ENCODE data around the gene WIZ.
A peak's percentile ranks its signal among the peaks of the same experiment; 100 is the strongest.
"Not testable (repeated sequence)": the region's sequence is repeated elsewhere in the genome, so short reads cannot be mapped to it uniquely, and the experiment has no call there.

The WIZ gene

GRCh38 chr19:15402411-15403150, 47.2 kb downstream of the WIZ start:
- no peak for DNase-seq

- no peak for DNase-seq
These were observed 48.4 kb downstream of the WIZ start for GRCh38 chr19:15401397-15401710.

GRCh38 chr19:15400521-15401396, 49.0 kb downstream of the WIZ start:
- DNase-seq: no peak

GRCh38 chr19:15399635-15400034, 50.1 kb downstream of the WIZ start:
- DNase-seq: no peak

- DNase-seq: no peak
These were observed 50.6 kb downstream of the WIZ start for GRCh38 chr19:15399234-15399515.

- DNase-seq: no peak
These were observed 51.1 kb downstream of the WIZ start for GRCh38 chr19:15398501-15399233.

GRCh38 chr19:15397782-15398181, 52.0 kb downstream of the WIZ start:
- DNase-seq: no peak

- no peak for DNase-seq
These were observed 52.5 kb downstream of the WIZ start for GRCh38 chr19:15397236-15397635.

- no peak for DNase-seq
These were observed 53.3 kb downstream of the WIZ start for GRCh38 chr19:15396436-15396835.

- DNase-seq: not testable (repeated sequence)
These were observed 54.5 kb downstream of the WIZ start for GRCh38 chr19:15395251-15395650.

GRCh38 chr19:15394426-15394825, 55.3 kb downstream of the WIZ start:
- DNase-seq: no peak

- DNase-seq: no peak
These were observed 55.8 kb downstream of the WIZ start for GRCh38 chr19:15393963-15394362.

- DNase-seq: no peak
These were observed 58.9 kb downstream of the WIZ start for GRCh38 chr19:15390814-15391213.

- no peak for DNase-seq
These were observed 67.9 kb downstream of the WIZ start for GRCh38 chr19:15381864-15382263.

GRCh38 chr19:15381429-15381828, 68.3 kb downstream of the WIZ start:
- no peak for DNase-seq

- no peak for DNase-seq
These were observed 69.6 kb downstream of the WIZ start for GRCh38 chr19:15379999-15380647.

GRCh38 chr19:15379083-15379998, 70.4 kb downstream of the WIZ start, which contains the start of gene AKAP8:
TSS of gene AKAP8 (minus strand) at chr19:15379787. CDS start at chr19:15379731, 56 bp downstream.
- peak; percentile 97 for DNase-seq

GRCh38 chr19:15378534-15379082, 71.1 kb downstream of the WIZ start:
- no peak for DNase-seq

- DNase-seq: no peak
These were observed 74.8 kb downstream of the WIZ start for GRCh38 chr19:15374796-15375440.

GRCh38 chr19:15374105-15374651, 75.6 kb downstream of the WIZ start:
- no peak for DNase-seq

- no peak for DNase-seq
These were observed 76.1 kb downstream of the WIZ start for GRCh38 chr19:15373644-15374043.

Measured in GOT3 (cell line).